ENCODE results near the gene SELL.
"Not testable (repeated sequence)": the region's sequence is repeated elsewhere in the genome, so short reads cannot be mapped to it uniquely, and the experiment has no call there.

SELL gene

DNA sequence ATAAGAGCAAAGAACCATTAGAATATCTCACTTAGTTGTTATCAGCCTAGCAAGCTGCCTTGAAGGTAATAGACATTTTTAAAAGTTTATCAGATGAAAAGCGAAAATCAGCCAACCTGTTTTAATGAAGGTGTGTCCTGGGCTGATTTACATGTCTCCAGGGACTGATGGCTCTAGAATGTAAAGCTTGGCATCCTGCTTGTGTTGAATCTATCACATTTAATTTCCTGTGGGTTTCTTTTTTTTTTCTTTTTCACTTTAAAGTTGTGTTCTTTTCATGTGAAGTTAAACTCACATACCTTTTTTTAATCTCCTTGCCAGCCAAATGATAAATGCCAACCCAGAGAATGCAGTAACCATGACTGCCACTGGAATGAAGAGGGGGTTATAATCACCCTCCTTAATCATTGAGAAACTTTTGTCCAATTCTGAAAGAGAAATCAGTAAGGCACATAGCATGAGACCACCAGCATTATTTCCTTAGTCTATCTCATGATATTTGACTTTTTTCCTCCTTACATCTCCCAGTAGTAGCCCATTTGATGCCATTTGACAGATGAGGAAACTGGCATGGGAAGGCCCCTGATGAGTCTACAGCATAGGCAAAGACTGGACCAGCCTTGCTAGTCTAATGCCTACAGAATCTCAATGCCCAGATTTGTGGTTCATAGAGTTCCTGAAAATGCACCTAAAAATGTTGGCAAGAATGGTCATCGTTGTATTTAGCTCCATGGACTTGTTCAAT, 10.0 kb downstream of the SELL start:
- no peak for DNase-seq

DNA sequence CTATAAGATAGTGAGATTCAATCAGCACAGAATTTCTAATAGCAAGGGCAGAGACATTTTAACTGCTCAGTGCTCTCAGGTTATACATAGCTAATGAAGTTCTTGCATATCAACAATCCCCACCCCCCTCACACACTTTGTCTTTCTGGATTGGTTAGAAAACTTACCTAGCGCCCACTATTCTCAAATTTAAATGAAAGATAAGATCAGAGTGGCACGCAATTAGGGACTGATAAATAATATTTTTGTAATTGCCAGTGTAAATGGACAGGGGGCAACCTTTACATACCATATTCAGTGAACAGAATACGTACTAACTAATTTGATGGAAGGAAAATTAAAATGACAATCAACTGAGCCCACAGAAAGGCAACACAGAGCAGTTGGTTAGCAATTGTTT, 11.7 kb downstream of the SELL start:
- no peak for DNase-seq

DNA sequence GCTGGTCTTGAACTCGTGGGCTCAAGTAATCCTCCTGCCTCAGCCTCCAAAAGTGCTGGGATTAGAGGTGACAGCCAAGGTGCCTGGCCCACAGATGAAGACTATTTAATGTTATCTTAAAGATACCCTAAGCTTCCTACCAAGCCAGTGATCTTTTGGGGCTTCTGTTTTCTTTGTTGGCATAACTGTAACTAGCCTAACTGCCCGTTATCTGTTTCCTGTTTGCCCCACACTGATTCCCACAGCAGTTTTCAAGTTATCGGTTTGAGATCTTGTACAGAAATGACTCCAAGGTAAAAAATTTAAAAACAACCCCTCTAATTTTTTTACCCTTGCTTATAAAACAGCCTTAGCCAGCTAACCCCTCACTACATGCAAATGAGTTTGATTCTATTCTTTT, 12.4 kb downstream of the SELL start:
- DNase-seq: no peak

DNA sequence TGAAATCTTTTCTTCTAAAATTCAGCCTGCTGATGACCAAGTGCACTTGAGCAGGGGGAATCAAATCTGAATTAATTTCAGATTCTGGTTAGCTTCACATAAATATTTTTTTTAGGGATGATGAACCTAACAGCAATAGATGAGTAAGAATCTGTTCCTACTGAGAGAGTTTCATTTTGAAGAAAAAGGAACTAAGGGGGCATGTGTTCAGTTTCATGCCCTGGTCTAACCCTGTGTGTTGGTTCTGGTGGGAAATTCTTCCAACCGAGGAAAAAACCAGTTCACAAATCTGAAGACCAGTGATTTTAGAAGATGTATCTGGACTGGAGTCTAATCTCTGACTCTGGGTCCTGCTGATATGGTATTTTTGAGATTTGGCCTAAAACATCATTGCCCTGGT, 13.7 kb downstream of the SELL start:
- no peak for DNase-seq

DNA sequence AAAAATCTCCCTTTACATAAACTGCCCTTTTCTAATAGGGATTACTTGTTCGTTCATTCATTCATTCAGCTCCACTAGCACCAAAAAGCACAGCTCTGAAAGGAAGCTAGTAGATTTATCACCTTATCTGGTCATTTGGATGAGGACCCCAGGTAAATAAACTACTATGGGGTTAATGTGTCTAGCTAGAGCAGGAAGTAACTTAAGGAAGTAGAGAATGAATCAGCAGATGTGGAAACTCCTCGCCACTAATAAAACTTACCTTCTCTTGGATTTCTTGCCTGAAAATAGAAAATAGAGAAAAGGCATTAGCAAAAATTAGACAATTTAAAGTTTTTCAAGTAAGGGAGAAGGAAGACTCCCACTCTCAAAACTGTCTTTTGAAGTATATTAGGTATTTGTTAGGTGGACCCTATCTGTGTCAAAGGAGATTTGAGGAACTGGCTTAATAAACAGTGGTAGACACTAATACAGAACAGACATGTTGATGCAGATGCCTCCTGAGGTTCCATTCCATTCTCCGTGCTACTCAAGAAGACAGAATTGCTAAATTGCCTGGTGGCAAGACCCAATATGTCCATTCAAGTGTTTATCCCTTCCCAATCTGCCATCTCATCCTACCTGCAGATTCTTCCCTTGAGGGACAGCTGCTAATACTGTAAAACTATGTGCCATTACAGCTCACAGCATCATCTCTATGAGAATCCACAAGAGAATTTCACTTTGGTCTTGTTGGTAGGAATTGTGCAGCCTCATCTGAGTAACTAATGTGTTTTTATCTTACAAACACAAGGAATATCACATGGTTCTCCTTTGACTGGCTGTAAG, 14.9 kb downstream of the SELL start:
- DNase-seq: no peak

DNA sequence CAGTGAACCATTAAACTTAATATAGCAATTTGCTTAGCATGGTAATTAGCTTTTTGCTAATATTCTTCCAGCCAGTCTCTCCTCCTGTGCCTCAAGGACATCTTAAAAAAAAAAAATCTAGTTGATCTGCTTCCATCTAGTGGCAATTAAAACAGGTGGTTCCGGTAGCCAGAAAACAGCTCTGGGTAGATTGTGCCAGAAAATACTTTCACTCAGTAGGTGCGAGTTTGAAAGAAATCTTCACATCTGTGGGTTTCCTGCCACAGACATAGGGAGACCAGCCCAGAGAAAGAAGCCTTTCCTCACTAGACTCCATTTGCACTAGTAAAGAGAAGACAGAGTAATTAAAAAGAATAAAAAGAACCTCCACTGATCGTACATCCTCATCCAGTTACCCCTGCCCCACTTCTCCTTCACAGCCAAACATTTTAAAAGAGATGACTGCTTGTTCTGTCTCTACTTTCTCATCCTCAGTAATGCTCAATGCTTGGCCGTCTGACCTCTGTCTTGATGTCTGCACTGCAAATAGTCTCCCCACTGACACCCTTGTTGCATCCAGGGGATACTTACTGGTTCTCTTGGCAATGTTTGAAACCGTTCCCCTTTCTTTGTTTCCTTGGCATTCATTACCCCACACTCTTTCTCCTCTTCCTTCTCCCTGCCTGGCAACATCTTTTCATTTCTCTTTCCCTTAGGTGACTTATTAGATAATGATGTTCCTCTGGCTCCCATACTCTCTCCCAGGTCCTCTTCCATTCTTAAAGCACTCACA, 16.9 kb downstream of the SELL start:
- DNase-seq: no peak

DNA sequence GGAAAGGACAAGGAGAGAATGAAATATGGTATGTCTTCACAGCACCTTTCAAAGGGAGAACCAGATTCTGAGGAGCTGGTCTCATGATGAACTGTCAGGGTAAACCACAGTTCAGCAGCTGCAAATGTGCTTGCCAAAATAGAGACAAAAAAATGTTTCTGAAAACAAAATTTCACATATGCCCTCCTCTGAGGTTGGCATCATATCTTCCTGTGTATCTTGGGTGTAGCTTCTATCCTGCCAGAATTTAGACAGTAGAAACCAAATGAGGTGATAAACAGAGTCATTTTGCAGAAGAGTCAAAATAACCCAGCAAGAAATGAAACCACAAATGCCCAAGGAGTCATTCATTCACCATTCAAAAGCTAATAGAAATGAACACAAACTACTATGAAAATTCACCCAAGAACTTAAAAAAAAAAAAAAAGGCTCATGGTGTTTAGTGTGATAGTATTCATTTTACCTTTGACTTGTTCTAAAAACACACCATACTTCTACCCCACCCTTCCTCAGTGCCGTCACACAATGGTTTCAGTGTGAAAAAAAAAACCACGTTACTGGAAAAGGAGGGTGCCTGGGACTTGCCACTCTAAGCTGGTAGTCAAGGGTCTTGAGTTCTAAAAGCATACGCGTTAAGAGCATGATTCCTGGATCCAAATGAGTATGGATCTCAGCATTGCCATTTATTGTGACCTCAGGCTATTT, 18.5 kb downstream of the SELL start:
- DNase-seq: no peak

DNA sequence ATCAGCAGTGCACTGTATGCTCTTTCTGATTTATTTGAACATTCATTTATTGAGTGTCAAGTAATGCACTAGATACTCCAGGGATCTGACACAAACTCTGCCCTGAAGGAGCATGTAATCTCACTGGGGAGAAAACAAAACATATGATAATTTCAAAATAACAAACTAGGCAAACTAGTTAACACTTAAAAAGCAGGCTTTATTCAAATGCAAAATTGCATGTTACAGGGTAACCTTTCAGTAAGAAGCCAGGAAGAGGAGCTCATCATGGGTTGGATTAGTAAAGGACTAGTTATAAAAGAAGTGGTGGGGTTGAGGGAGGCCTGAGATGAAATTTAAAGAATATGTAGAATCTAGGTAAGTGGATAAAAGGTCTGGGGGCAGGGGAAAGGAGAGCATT, 20.9 kb downstream of the SELL start:
- DNase-seq: no peak

DNA sequence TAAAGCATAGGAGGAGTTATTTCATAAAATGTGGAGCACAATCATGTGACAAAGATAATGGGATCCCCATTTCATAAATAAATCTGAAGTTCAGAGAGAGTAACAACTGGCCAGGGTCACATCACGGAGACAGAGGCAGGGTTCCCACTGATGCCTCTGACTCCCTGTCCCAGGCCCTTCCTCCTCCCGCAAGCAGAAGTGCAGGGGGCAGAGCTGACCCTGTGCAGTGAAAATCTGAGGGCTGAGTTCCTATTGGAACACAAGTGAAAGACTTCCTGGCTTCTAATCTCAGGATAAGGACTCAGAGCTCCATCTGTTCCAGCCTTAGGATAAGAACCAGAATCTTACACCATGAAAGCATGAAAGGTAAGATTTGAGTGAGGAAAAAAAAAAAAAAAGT, 22.0 kb downstream of the SELL start:
- DNase-seq: no peak

DNA sequence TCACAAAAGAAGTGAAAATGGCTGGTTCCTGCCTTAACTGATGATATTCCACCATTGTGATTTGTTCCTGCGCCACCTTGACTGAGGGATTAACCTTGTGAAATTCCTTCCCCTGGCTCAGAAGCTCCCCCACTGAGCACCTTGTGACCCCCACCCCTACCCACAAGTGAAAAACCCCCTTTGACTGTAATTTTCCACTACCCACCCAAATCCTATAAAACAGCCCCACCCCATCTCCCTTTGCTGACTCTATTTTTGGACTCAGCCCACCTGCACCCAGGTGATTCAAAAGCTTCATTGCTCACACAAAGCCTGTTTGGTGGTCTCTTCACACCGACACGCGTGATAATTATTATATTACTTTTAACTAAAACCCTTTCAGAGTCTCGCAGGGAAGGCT, 23.0 kb downstream of the SELL start:
- DNase-seq: not testable (repeated sequence)

DNA sequence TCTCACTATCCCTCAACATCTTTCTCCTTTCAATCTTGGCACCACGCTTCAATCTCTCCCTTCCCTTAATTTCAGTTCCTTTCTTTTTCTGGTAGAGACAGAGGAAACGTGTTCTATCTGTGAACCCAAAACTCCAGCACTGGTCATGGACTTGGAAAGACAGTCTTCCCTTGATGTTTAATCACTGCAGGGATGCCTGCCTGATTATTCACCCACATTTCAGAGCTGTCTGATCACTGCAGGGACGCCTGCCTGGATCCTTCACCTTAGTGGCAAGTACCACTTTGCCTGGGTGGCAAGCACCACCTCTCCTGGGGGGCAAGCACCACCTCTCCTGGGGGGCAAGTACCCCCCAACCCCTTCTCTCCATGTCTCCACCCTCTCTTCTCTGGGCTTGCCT, 27.8 kb downstream of the SELL start:
- no peak for DNase-seq

DNA sequence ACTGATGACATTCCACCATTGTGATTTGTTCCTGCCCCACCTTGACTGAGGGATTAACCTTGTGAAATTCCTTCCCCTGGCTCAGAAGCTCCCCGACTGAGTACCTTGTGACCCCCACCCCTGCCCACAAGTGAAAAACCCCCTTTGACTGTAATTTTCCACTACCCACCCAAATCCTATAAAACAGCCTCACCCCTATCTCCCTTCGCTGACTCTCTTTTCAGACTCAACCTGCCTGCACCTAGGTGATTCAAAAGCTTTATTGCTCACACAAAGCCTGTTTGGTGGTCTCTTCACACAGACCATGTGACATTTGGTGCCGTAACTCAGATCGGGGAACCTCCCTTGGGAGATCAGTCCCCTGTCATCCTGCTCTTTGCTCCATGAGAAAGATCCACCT, 28.3 kb downstream of the SELL start:
- DNase-seq: not testable (repeated sequence)

DNA sequence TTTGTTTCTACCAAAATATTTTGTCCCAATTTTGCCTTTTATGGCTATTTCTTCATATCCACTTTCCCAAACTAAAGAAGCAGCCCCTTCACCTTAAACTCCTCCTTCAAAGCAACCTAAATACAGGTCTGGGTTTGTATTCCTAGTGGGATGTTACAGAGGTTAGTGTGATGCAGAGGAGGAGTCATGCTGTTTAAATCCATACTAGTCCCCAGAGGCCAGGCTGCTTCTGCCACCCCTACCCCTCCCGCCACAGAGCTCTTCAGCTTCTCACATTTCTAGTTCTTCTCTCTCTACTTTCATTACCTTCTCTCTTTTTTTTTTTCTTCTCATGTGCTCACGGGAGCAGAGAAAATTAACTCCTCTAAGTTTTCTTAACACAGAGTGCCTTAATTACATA, 29.3 kb downstream of the SELL start:
- no peak for DNase-seq

DNA sequence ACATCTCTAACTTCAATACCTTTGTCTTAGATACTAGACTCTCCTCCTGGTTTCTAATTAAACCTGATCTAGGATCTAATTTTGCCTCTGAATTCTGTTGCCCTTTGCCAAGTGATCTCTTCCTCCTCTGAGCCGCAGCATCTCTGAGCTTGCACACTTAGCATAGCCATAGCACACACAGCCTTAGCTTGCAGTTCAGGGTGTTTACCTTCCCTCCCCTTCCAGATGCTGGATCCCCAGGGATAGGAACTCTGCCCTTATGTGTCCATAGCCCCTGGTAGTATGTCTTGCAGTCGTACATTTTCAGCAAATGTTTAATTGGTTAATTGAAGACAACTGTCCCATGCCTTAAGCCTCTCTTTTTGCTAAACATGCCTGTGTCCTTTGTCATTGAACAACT, 30.3 kb downstream of the SELL start:
- DNase-seq: no peak

DNA sequence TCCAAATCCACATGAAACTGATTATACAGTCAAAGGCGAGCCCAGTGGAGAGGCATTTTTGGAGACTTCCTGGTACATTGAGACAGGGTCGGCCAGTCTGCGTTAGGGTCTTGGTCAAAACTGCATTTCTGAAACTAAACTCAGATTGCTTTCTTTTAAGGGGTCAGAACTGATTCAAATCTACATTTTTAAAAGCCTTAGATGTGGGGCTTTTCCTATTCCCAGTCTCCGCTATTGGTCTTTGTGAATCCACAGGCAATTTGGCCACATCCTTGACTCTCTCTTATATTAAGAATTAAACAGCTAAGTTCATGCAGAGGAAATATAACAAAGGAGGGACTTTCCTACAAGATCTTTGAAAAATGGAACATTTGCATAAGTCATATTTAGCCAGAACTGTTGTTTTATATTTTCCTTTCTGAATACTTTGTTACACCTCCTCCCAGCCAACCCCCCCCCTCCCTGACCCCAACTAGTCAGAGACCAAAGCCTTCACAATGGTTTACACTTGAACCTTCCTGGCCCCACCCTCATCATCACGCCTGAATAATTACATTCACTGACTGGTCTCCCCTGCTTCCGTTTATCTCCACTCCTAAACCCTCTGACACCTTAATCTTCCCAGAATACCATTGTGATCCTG, 30.9 kb downstream of the SELL start:
- no peak for DNase-seq

DNA sequence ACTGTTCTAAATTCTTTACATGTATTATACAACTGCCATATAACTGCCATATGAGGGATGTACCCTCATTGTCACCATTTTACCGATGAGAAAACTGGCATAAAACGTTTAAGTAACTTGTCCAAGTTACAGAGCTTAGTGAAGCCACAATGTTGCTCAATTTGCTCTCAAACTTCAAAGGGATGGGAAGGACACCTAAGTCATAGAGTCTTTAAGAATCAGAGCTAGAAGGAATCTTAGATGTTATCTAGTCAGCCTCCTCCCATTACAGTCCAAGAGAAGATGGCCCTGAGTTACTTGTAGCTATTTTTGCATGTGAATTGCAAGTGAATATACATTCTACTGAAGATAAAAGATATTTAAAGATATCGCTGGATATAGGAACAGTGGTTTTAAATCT, 31.7 kb downstream of the SELL start:
- no peak for DNase-seq

DNA sequence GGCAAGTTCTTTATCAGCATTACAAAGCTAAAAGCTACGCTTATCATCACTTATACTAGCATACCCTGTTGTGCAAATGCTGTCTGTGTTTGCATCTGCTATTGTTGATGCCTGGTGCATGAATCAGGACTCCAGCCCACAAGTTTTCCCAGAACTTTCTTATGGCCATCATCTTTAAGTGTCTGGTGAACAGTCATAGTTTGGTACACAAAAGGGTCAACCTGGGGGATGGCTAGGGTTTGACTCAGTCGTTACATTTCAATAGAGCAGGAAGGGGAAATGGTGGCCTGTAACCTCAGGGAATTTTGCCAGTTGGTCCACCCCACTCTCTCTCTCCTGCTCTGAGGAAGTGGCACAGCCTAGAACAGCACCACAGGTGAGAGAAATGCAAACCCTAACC, 35.4 kb downstream of the SELL start:
- DNase-seq: no peak

DNA sequence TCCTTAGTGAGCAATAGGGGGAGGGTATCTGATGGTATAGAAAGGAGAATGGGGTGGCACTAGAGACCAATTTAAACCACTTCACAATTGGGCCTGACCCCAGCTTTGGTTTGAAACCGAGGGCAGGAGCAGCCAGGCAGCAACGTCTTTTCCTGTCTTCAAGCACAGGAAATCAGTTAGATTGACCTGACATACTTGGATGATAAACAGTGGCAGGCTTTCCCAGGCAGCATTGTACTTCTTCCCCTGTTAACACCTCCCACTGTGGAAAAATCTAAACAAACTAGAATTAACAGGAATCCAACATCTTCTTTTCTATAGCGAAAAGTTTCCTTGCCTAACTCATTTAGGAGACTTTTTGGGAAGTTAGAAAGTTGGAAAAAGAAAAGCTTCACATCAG, 40.6 kb downstream of the SELL start:
- no peak for DNase-seq

DNA sequence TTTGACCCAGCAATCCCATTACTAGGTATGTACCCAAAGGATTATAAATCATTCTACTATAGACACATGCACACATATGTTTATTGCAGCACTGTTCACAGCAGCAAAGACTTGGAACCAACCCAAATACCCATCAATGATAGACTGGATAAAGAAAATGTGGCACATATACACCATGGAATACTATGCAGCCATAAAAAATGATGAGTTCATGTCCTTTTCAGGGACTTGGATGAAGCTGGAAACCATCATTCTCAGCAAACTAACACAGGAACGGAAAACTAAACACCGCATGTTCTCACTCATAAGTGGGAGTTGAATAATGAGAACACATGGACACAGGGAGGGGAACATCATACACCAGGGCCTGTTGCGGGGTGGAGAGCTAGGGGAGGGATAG, 41.2 kb downstream of the SELL start:
- DNase-seq: not testable (repeated sequence)

DNA sequence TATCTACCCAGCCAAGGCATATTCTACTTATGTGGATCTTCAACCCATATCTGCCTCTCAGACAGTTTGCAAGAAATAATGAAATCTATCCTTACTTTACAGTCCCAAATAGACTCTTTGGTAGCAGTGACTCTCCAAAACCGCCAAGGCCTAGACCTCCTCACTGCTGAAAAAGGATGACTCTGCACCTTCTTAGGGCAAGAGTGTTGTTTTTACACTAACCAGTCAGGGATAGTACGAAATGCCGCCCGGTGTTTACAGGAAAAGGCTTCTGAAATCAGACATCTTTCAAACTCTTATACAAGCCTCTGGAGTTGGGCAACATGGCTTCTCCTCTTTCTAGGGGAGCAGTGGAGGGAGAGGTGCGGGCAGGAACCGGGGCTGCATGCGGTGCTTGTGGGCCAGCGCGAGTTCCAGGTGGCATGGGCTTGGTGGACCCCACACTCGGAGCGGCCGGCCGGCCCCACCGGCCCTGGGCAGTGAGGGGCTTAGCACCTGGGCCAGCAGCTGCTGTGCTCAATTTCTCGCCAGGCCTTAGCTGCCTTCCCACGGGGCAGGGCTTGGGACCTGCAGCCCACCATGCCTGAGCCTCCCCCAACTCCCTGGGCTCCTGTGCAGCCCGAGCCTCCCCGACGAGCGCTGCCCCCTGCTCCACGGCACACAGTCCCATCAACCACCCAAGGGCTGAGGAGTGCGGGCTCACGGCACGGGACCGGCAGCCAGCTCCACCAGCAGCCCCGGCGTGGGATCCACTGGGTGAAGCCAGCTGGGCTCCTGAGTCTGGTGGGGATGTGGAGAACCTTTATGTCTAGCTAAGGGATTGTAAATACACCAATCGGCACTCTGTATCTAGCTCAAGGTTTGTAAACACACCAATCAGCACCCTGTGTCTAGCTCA, 43.5 kb downstream of the SELL start:
- DNase-seq: not testable (repeated sequence)

DNA sequence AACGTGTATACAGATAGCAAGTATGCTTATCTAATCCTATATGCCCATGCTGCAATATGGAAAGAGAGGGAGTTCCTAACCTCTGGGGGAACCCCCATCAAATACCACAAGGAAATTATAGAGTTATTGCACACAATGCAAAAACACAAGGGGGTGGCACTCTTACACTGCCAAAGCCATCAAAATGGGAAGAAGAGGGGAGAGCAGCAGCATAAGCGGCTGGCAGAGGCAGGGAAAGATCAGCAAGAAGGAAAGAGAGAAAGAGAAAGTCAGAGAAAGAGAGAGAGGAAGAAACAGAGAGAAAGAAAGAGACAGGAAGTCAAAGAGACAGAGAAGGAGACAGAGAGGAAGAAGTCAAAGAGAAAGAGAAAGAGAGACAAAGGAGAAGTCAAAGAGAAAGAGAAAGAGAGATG, 44.2 kb downstream of the SELL start:
- DNase-seq: not testable (repeated sequence)

All from NCI-H187 treated with DMSO at 0.1 percent for 48 hours (cell line).